Ecto neural progenitor cell (in vitro differentiated cells): ENCODE measurements around the gene CTIF.

Experiments
- DNase-seq: peaks from one replicate; pipeline ENCODE4 v3.0.0-alpha.2; 2018; ENCODE audit warnings: low spot score

CTIF gene

GRCh38 chr18:48851599-48851960, 312.7 kb downstream of the CTIF start:
- DNase-seq = no peak

GRCh38 chr18:48852292-48852691, 313.5 kb downstream of the CTIF start:
- no peak for DNase-seq

GRCh38 chr18:48852794-48853193, 314.0 kb downstream of the CTIF start:
- DNase-seq = no peak

GRCh38 chr18:48853588-48853987, 314.8 kb downstream of the CTIF start:
- no peak for DNase-seq

- DNase-seq = no peak
Measured at GRCh38 chr18:48854780-48855179, 315.9 kb downstream of the CTIF start.

GRCh38 chr18:48855422-48856377, 316.9 kb downstream of the CTIF start:
- no peak for DNase-seq

- DNase-seq = no peak
Measured at GRCh38 chr18:48857023-48857694, 318.3 kb downstream of the CTIF start.

GRCh38 chr18:48858676-48859075, 319.8 kb downstream of the CTIF start:
- no peak for DNase-seq

GRCh38 chr18:48859311-48860268, 320.8 kb downstream of the CTIF start:
- peak; percentile 78 for DNase-seq

- DNase-seq = peak; percentile 67
Measured at GRCh38 chr18:48860269-48861180, 321.7 kb downstream of the CTIF start.

GRCh38 chr18:48861181-48861708, 322.4 kb downstream of the CTIF start:
- peak; percentile 66 for DNase-seq

- no peak for DNase-seq
Measured at GRCh38 chr18:48862132-48862531, 323.3 kb downstream of the CTIF start.

- DNase-seq = no peak
Measured at GRCh38 chr18:48862678-48863270, 323.9 kb downstream of the CTIF start.

- DNase-seq = no peak
Measured at GRCh38 chr18:48863432-48864065, 324.7 kb downstream of the CTIF start.

- DNase-seq = no peak
Measured at GRCh38 chr18:48864876-48865275, 326.0 kb downstream of the CTIF start.

- no peak for DNase-seq
Measured at GRCh38 chr18:48866028-48866733, 327.4 kb downstream of the CTIF start.

GRCh38 chr18:48866856-48867255, 328.0 kb downstream of the CTIF start:
- no peak for DNase-seq

GRCh38 chr18:48867978-48868377, 329.1 kb downstream of the CTIF start:
- DNase-seq = no peak
